ENCODE results near the gene ZNF143. TPM values are rescaled to one million over a fixed set of nuclear protein-coding genes. Genes with fewer than 3 reads are reported as not detected.
A peak's percentile ranks its signal among the peaks of the same experiment; 100 is the strongest.

The ZNF143 gene
- total RNA-seq, 1 experiment from 2014 or later = 29.2 TPM

- H2BK5ac ChIP-seq (ENCODE audit: insufficient read length, low read length) = no peak overlapping the region
- H2BK15ac ChIP-seq (ENCODE audit: low read depth, low read length) = no peak overlapping the region
- H4K8ac ChIP-seq (replicated peaks; ENCODE audit: insufficient read length, low read depth, low read length) = no peak overlapping the region
- H3K79me1 ChIP-seq (ENCODE audit: insufficient read depth, low read depth, low read length, poor library complexity, severe bottlenecking) = no peaks in the 10 kb centered on the region
- H3K27ac Mint-ChIP-seq = peak overlapping the region in 1 of 3 experiments; percentile 51; a peak in 1 of 7 replicates
- no peaks in the 10 kb centered on the region for H3K27me3 ChIP-seq (ENCODE audit: insufficient read depth, low read length)
- no peaks in the 10 kb centered on the region for H4K20me1 ChIP-seq (ENCODE audit: control insufficient read depth, insufficient read depth, insufficient read length)
- no peak overlapping the region for H3K18ac ChIP-seq (ENCODE audit: insufficient read length, low read depth, low read length)
- no peaks in the 10 kb centered on the region for H3K23me2 ChIP-seq (ENCODE audit: insufficient read length, low read depth, low read length, poor library complexity, severe bottlenecking)
- no peak overlapping the region for H3K23ac ChIP-seq (ENCODE audit: insufficient read length, low read depth, low read length)
- H2BK20ac ChIP-seq (ENCODE audit: low read depth, low read length, poor library complexity, severe bottlenecking) = no peak overlapping the region
- no peak overlapping the region for H3K4ac ChIP-seq (ENCODE audit: low read depth, low read length)
- no peaks in the 10 kb centered on the region for H3K27me3 Mint-ChIP-seq (ENCODE audit: low read depth)
- no CpG with 5 or more reads among the region's 3 CpGs for WGBS (ENCODE audit: extremely low coverage, insufficient read length, low lambda C conversion rate)
- H3K9me3 ChIP-seq (ENCODE audit: control insufficient read depth, low read depth, low read length) = no peaks in the 10 kb centered on the region
- no peak overlapping the region for H4K91ac ChIP-seq (ENCODE audit: insufficient read length, low read depth, low read length)
- no peaks in the 10 kb centered on the region for H3K4me1 ChIP-seq (ENCODE audit: insufficient read depth, low read length)
- H3K36me3 Mint-ChIP-seq (ENCODE audit: insufficient read depth in 1 of 3, low read depth in 3 of 3) = peaks cover 15 to 62% (median 57%) of the 10 kb centered on the region in 3 experiments; a peak in 6 of 7 replicates
- no peaks in the 10 kb centered on the region for H3K79me2 ChIP-seq (ENCODE audit: insufficient read depth, low read length)
- H3K56ac ChIP-seq (ENCODE audit: insufficient read length, low read depth, low read length) = no peak overlapping the region
- H2AK5ac ChIP-seq (ENCODE audit: insufficient read length, low read length) = no peak overlapping the region
- no peak overlapping the region for H3K9ac ChIP-seq (ENCODE audit: extremely low read depth, insufficient read length, low read length)
- no peak for TF ChIP-seq CTCF (conservative IDR thresholded peaks at IDR 0.05)
- no peak overlapping the region for H3K27ac ChIP-seq (ENCODE audit: insufficient read length, low read depth, low read length)
- no peak overlapping the region for H2BK12ac ChIP-seq (ENCODE audit: insufficient read length, low read depth, low read length)
- H4K5ac ChIP-seq (ENCODE audit: insufficient read length, low read depth, low read length) = no peak overlapping the region
- H3K4me3 Mint-ChIP-seq = no peak overlapping the region
- no peak overlapping the region for H2BK120ac ChIP-seq (ENCODE audit: low read depth, low read length, poor library complexity, severe bottlenecking)
- H2AFZ ChIP-seq (ENCODE audit: low read length) = no peak overlapping the region
- no peak overlapping the region for H3K4me2 ChIP-seq (ENCODE audit: insufficient read depth, insufficient read length, low read length)
- DNase-seq = no peak
- no peak overlapping the region for H3T11ph ChIP-seq (ENCODE audit: low read length)
- no peak overlapping the region for H3K14ac ChIP-seq (ENCODE audit: insufficient read depth, low read length)
- H3K9me3 Mint-ChIP-seq = no peaks in the 10 kb centered on the region
- no peaks in the 10 kb centered on the region for H3K4me1 Mint-ChIP-seq
Measured at GRCh38 chr11:9489080-9489765, 28.4 kb downstream of the ZNF143 start.

Data from H9 (cell line).